Memory B cell (primary cell): ENCODE measurements around the gene SH2B2.

Experiments
- ATAC-seq: fragments of 150-1000 bp; cut with Tn5 transposase; 2 replicates; pipeline ENCODE4 v1.10.0; 2021; ENCODE audit warnings: low read depth, mild to moderate bottlenecking, moderate library complexity
- DNase-seq, 2 donors: peaks; one replicate each; pipeline ENCODE4 v3.0.0; 2022; ENCODE audit warnings: low spot score in 2 of 2
- H3K27ac Mint-ChIP-seq: one replicate; pipeline ENCODE4 v1.8.0; 2022; ENCODE audit warnings: mild to moderate bottlenecking, moderate library complexity, mixed read lengths
- H3K27me3 Mint-ChIP-seq: one replicate; pipeline ENCODE4 v1.8.0; 2022; ENCODE audit warnings: mixed read lengths
- H3K36me3 Mint-ChIP-seq: one replicate; pipeline ENCODE4 v1.8.0; 2022; ENCODE audit warnings: mild to moderate bottlenecking, mixed read lengths
- H3K4me1 Mint-ChIP-seq: one replicate; pipeline ENCODE4 v1.8.0; 2022; ENCODE audit warnings: mixed read lengths
- H3K4me3 Mint-ChIP-seq: one replicate; pipeline ENCODE4 v1.8.0; 2022; ENCODE audit warnings: mild to moderate bottlenecking, moderate library complexity, mixed read lengths
- H3K9me3 Mint-ChIP-seq: one replicate; pipeline ENCODE4 v1.8.0; 2022; ENCODE audit warnings: mixed read lengths

The SH2B2 gene

GRCh38 chr7:102286237-102287110 lies at the start of gene SH2B2:
Gene SH2B2, plus strand, starts transcription at chr7:102286868. Its CDS starts 13,683 bp downstream, at chr7:102300551.
- H3K9me3 Mint-ChIP-seq, result no peaks in the 10 kb centered on the region
- DNase-seq (peak; percentile 63 to 79), ATAC-seq (peak; percentile 37)
- H3K27me3 Mint-ChIP-seq, result no peaks in the 10 kb centered on the region
- H3K4me1 Mint-ChIP-seq, result peaks cover 46% of the 10 kb centered on the region
- peak within 1 kb of the TSS; percentile 87 for H3K4me3 Mint-ChIP-seq
- peak within 1 kb of the TSS; percentile 91 for H3K27ac Mint-ChIP-seq
- H3K36me3 Mint-ChIP-seq, result no peaks in the 10 kb centered on the region

GRCh38 chr7:102239206-102239820 lies 47.4 kb upstream of the SH2B2 start:
- peaks cover 16% of the 10 kb centered on the region for H3K36me3 Mint-ChIP-seq

GRCh38 chr7:102241431-102241830 lies 45.2 kb upstream of the SH2B2 start:
- Mint-ChIP-seq H3K27me3 (no peaks in the 10 kb centered on the region), H3K9me3 (no peaks in the 10 kb centered on the region), H3K4me1 (no peaks in the 10 kb centered on the region), H3K36me3 (peaks cover 17% of the 10 kb centered on the region), H3K4me3 (no peak overlapping the region), H3K27ac (no peak overlapping the region)
- DNase-seq (no peak), ATAC-seq (no peak)

More at GRCh38 chr7:102239206-102239820, 47.4 kb upstream of the SH2B2 start:
- no peaks in the 10 kb centered on the region for H3K27me3 Mint-ChIP-seq
- H3K4me1 Mint-ChIP-seq, result no peaks in the 10 kb centered on the region
- no peak overlapping the region for H3K27ac Mint-ChIP-seq
- no peak overlapping the region for H3K4me3 Mint-ChIP-seq
- no peaks in the 10 kb centered on the region for H3K9me3 Mint-ChIP-seq
- DNase-seq (no peak), ATAC-seq (no peak)

GRCh38 chr7:102244601-102245000 lies 42.1 kb upstream of the SH2B2 start:
- no peak for DNase-seq
- no peak overlapping the region for H3K27ac Mint-ChIP-seq
- no peaks in the 10 kb centered on the region for H3K27me3 Mint-ChIP-seq
- no peaks in the 10 kb centered on the region for H3K9me3 Mint-ChIP-seq
- H3K4me1 Mint-ChIP-seq, result no peaks in the 10 kb centered on the region
- ATAC-seq, result no peak
- H3K4me3 Mint-ChIP-seq, result no peak overlapping the region
- H3K36me3 Mint-ChIP-seq, result peaks cover 19% of the 10 kb centered on the region

- DNase-seq, result no peak
- no peaks in the 10 kb centered on the region for H3K27me3 Mint-ChIP-seq
- H3K36me3 Mint-ChIP-seq, result peaks cover 19% of the 10 kb centered on the region
- H3K4me1 Mint-ChIP-seq, result peaks cover 10% of the 10 kb centered on the region
- ATAC-seq, result no peak
- no peak overlapping the region for H3K27ac Mint-ChIP-seq
- H3K9me3 Mint-ChIP-seq, result no peaks in the 10 kb centered on the region
- H3K4me3 Mint-ChIP-seq, result no peak overlapping the region
These were observed 38.6 kb upstream of the SH2B2 start for GRCh38 chr7:102248081-102248455.

GRCh38 chr7:102248456-102249395 lies 37.9 kb upstream of the SH2B2 start:
- Mint-ChIP-seq H3K27ac (no peak overlapping the region), H3K9me3 (no peaks in the 10 kb centered on the region), H3K4me1 (peaks cover 10% of the 10 kb centered on the region), H3K27me3 (no peaks in the 10 kb centered on the region), H3K4me3 (no peak overlapping the region), H3K36me3 (peaks cover 16% of the 10 kb centered on the region)
- ATAC-seq (no peak), DNase-seq (no peak)

- Mint-ChIP-seq H3K4me3 (no peak overlapping the region), H3K36me3 (peaks cover 16% of the 10 kb centered on the region), H3K27ac (no peak overlapping the region), H3K9me3 (no peaks in the 10 kb centered on the region), H3K27me3 (no peaks in the 10 kb centered on the region), H3K4me1 (peaks cover 10% of the 10 kb centered on the region)
- no peak for DNase-seq
- ATAC-seq, result no peak
These were observed 34.9 kb upstream of the SH2B2 start for GRCh38 chr7:102251531-102252365.

- no peak overlapping the region for H3K4me3 Mint-ChIP-seq
- H3K9me3 Mint-ChIP-seq, result no peaks in the 10 kb centered on the region
- DNase-seq (no peak), ATAC-seq (no peak)
- H3K4me1 Mint-ChIP-seq, result peaks cover 10% of the 10 kb centered on the region
- H3K27me3 Mint-ChIP-seq, result no peaks in the 10 kb centered on the region
- H3K27ac Mint-ChIP-seq, result peak overlapping the region; percentile 20
- peaks cover 10% of the 10 kb centered on the region for H3K36me3 Mint-ChIP-seq
These were observed 34.2 kb upstream of the SH2B2 start for GRCh38 chr7:102252366-102252982.

- no peak overlapping the region for H3K27ac Mint-ChIP-seq
- no peak for ATAC-seq
- no peaks in the 10 kb centered on the region for H3K9me3 Mint-ChIP-seq
- no peak for DNase-seq
- H3K27me3 Mint-ChIP-seq, result no peaks in the 10 kb centered on the region
- H3K4me3 Mint-ChIP-seq, result no peak overlapping the region
- peaks cover 10% of the 10 kb centered on the region for H3K36me3 Mint-ChIP-seq
- peaks cover 10% of the 10 kb centered on the region for H3K4me1 Mint-ChIP-seq
These were observed 33.3 kb upstream of the SH2B2 start for GRCh38 chr7:102253066-102253972.

- peaks cover 10% of the 10 kb centered on the region for H3K4me1 Mint-ChIP-seq
- no peak overlapping the region for H3K4me3 Mint-ChIP-seq
- no peak overlapping the region for H3K27ac Mint-ChIP-seq
- ATAC-seq (no peak), DNase-seq (no peak)
- H3K9me3 Mint-ChIP-seq, result no peaks in the 10 kb centered on the region
- no peaks in the 10 kb centered on the region for H3K27me3 Mint-ChIP-seq
- H3K36me3 Mint-ChIP-seq, result peaks cover 10% of the 10 kb centered on the region
These were observed 32.7 kb upstream of the SH2B2 start for GRCh38 chr7:102253973-102254370.

- Mint-ChIP-seq H3K4me1 (peaks cover 10% of the 10 kb centered on the region), H3K36me3 (peaks cover 10% of the 10 kb centered on the region), H3K4me3 (no peak overlapping the region), H3K27me3 (no peaks in the 10 kb centered on the region), H3K27ac (no peak overlapping the region), H3K9me3 (no peaks in the 10 kb centered on the region)
- no peak for DNase-seq
- ATAC-seq, result no peak
These were observed 32.1 kb upstream of the SH2B2 start for GRCh38 chr7:102254521-102254920.

- DNase-seq (no peak), ATAC-seq (no peak)
- H3K27ac Mint-ChIP-seq, result no peak overlapping the region
- H3K4me1 Mint-ChIP-seq, result peaks cover 8% of the 10 kb centered on the region
- H3K27me3 Mint-ChIP-seq, result no peaks in the 10 kb centered on the region
- H3K4me3 Mint-ChIP-seq, result no peak overlapping the region
- no peaks in the 10 kb centered on the region for H3K9me3 Mint-ChIP-seq
- peaks cover 5% of the 10 kb centered on the region for H3K36me3 Mint-ChIP-seq
These were observed 31.2 kb upstream of the SH2B2 start for GRCh38 chr7:102255501-102255900.
